GM23338 (cell line): ENCODE measurements around the gene DUSP18. TPM values are rescaled to one million over a fixed set of nuclear protein-coding genes. Genes with fewer than 3 reads are reported as not detected.
A peak's percentile ranks its signal among the peaks of the same experiment; 100 is the strongest.

ENCODE experiments used
- ATAC-seq: fragments of 200-7000 bp; cut with Tn5 transposase; 3 replicates; pipeline ENCODE4 v1.9.1; 2020
- DNase-seq: peaks from one replicate; pipeline ENCODE4 v3.0.0-alpha.2; 2015; ENCODE audit warnings: low spot score
- H2AFZ ChIP-seq: fragments of 200-600 bp; sonication (generic); 2 replicates; pipeline ENCODE4 v1.8.0; 2016; ENCODE audit warnings: antibody characterized with exemption, mild to moderate bottlenecking, moderate library complexity
- H3F3A ChIP-seq: fragments of 200-600 bp; sonication (generic); replicated peaks from 2 replicates; pipeline ENCODE4 v1.8.0; 2017; ENCODE audit warnings: antibody characterized with exemption, mixed run types, low read depth
- H3K27ac ChIP-seq: fragments of 200-600 bp; sonication (generic); 2 replicates; pipeline ENCODE4 v1.6.1; 2016; ENCODE audit warnings: low read depth
- H3K27me3 ChIP-seq: fragments of 200-600 bp; sonication (generic); 2 replicates; pipeline ENCODE4 v1.8.0; 2016; ENCODE audit warnings: mild to moderate bottlenecking, mixed run types, moderate library complexity; ENCODE audit not compliant: insufficient read depth
- H3K36me3 ChIP-seq: fragments of 200-600 bp; sonication (generic); 2 replicates; pipeline ENCODE4 v1.8.0; 2016; ENCODE audit warnings: mild to moderate bottlenecking; ENCODE audit not compliant: insufficient read depth
- H3K4me1 ChIP-seq: fragments of 200-600 bp; sonication (generic); 2 replicates; pipeline ENCODE4 v1.8.0; 2016; ENCODE audit warnings: mild to moderate bottlenecking, moderate library complexity; ENCODE audit not compliant: insufficient read depth
- H3K4me2 ChIP-seq: fragments of 200-600 bp; sonication (generic); 2 replicates; pipeline ENCODE4 v1.7.1; 2017; ENCODE audit warnings: mixed run types
- H3K4me3 ChIP-seq: fragments of 200-600 bp; sonication (generic); 2 replicates; pipeline ENCODE4 v1.6.1; 2016; ENCODE audit warnings: mixed run types
- H3K79me2 ChIP-seq: fragments of 200-600 bp; sonication (generic); replicated peaks from 2 replicates; pipeline ENCODE4 v1.8.0; 2017; ENCODE audit warnings: mild to moderate bottlenecking; ENCODE audit not compliant: insufficient read depth
- H3K9me2 ChIP-seq: fragments of 200-600 bp; sonication (generic); 2 replicates; pipeline ENCODE4 v1.8.0; 2017; ENCODE audit not compliant: insufficient read depth
- H4K20me1 ChIP-seq: fragments of 200-600 bp; sonication (generic); replicated peaks from 2 replicates; pipeline ENCODE4 v1.8.0; 2017; ENCODE audit warnings: mild to moderate bottlenecking; ENCODE audit not compliant: insufficient read depth
- H3K27ac Mint-ChIP-seq: 2 replicates; pipeline ENCODE4 v1.8.0; 2020; ENCODE audit warnings: inconsistent platforms, mild to moderate bottlenecking, moderate library complexity, mixed read lengths
- H3K27me3 Mint-ChIP-seq: 3 replicates; pipeline ENCODE4 v1.8.0; 2022; ENCODE audit warnings: low read depth, mild to moderate bottlenecking, moderate library complexity, mixed read lengths, inconsistent platforms; ENCODE audit not compliant: insufficient read depth, poor library complexity
- H3K36me3 Mint-ChIP-seq: 3 replicates; pipeline ENCODE4 v1.8.0; 2021; ENCODE audit warnings: low read depth, mild to moderate bottlenecking, inconsistent platforms, moderate library complexity, mixed read lengths
- H3K4me1 Mint-ChIP-seq: 3 replicates; pipeline ENCODE4 v1.8.0; 2020; ENCODE audit warnings: mild to moderate bottlenecking, inconsistent platforms, mixed read lengths
- H3K4me3 Mint-ChIP-seq: 3 replicates; pipeline ENCODE4 v1.8.0; 2021; ENCODE audit warnings: moderate library complexity, mild to moderate bottlenecking, inconsistent platforms, mixed read lengths
- H3K9me3 Mint-ChIP-seq: 3 replicates; pipeline ENCODE4 v1.8.0; 2020; ENCODE audit warnings: moderate library complexity, mild to moderate bottlenecking, inconsistent platforms, mixed read lengths
- CREB1 ChIP-seq: fragments of 250-450 bp; sonication (Bioruptor Pico); IDR thresholded peaks from 2 replicates; pipeline ENCODE4 v1.5.0; 2020; ENCODE audit warnings: low read depth, mild to moderate bottlenecking, moderate library complexity
- EZH2 ChIP-seq: fragments of 200-600 bp; sonication (generic); IDR thresholded peaks from one replicate; pipeline ENCODE4 v1.8.0; 2017; ENCODE audit warnings: antibody characterized with exemption, mild to moderate bottlenecking, low read depth; ENCODE audit not compliant: unreplicated experiment
- EZH2phosphoT487 ChIP-seq: fragments of 200-600 bp; sonication (generic); IDR thresholded peaks from one replicate; pipeline ENCODE4 v1.8.1; 2018; ENCODE audit warnings: antibody characterized with exemption; ENCODE audit not compliant: unreplicated experiment
- NANOG ChIP-seq: IDR thresholded peaks from 2 replicates; pipeline ENCODE4 v1.6.1; 2016; ENCODE audit warnings: antibody characterized with exemption, borderline replicate concordance
- POLR2AphosphoS5 ChIP-seq: IDR thresholded peaks from 2 replicates; pipeline ENCODE4 v1.6.1; 2016; ENCODE audit warnings: antibody characterized with exemption, low read depth
- STAT1 ChIP-seq: IDR thresholded peaks from one replicate; pipeline ENCODE4 v1.6.1; 2016; ENCODE audit warnings: antibody characterized with exemption; ENCODE audit not compliant: unreplicated experiment
- ZNF331 ChIP-seq: fragments of 250-450 bp; sonication (Bioruptor Pico); IDR thresholded peaks from 2 replicates; pipeline ENCODE4 v1.5.0; 2020; ENCODE audit warnings: low read depth, mild to moderate bottlenecking, moderate library complexity
- polyA plus RNA-seq: library from polyadenylated mRNA; unstranded; fragments of >200 nt; fragmentation: Nextera tagmentation; extraction: Ambion mirVana; gene quantifications from 2 replicates; pipeline ENCODE4 v1.2.1, GENCODE V29; 2016
- total RNA-seq: library from RNA; depleted of rRNA; stranded (reverse); fragments of >200 nt; shearing (Covaris generic); gene quantifications from 2 replicates; pipeline ENCODE4 v1.2.3, GENCODE V29; 2014
- TF ChIP-seq, protein P1 (sequence below), 2 experiments: fragments of 200-600 bp in 1 of 2; sonication (generic) in 1 of 2; conservative IDR thresholded peaks; 2 replicates each; pipeline versions ENCODE4 v1.5.1 to v1.6.1; 2016 to 2017; ENCODE audit warnings: antibody characterized with exemption in 2 of 2, low read depth in 2 of 2, mild to moderate bottlenecking in 2 of 2, moderate library complexity in 1 of 2
- TF ChIP-seq, protein P2 (sequence below): IDR thresholded peaks from 2 replicates; pipeline ENCODE4 v1.6.1; 2016; ENCODE audit warnings: antibody characterized with exemption
- TF ChIP-seq, protein P3 (sequence below): fragments of 250-450 bp; sonication (Bioruptor Pico); IDR thresholded peaks from 2 replicates; pipeline ENCODE4 v1.5.0; 2020; ENCODE audit warnings: mild to moderate bottlenecking, moderate library complexity

DUSP18 gene
- total and polyA plus RNA-seq, 2 experiments from 2014 or later: 2.2 to 2.7 TPM

DNA sequence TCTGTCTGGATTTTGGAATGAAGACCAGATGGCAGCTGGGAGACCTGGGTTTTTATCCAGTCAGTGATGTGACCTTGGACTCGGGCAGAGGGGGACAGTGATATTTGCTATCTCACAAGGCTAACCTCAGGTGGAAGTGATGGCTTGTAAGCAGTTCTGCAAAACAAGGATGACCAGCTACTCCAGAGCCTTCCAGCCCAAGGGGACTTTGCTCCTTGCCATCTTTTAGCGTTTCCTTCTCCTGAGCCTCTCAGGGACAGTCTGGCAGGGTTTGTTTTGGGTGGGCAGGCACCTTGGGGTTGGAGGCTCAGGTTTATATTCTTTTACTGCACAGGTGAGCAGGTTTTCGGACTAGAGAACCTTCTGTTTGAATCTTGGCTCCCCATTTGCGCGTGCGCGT is 17.5 kb upstream of the DUSP18 start:
- peaks cover 15% of the 10 kb centered on the region; the same call in 1 of the 2 replicates for H3K4me1 ChIP-seq
- TF ChIP-seq EZH2: no peak
- TF ChIP-seq, protein P1, sequence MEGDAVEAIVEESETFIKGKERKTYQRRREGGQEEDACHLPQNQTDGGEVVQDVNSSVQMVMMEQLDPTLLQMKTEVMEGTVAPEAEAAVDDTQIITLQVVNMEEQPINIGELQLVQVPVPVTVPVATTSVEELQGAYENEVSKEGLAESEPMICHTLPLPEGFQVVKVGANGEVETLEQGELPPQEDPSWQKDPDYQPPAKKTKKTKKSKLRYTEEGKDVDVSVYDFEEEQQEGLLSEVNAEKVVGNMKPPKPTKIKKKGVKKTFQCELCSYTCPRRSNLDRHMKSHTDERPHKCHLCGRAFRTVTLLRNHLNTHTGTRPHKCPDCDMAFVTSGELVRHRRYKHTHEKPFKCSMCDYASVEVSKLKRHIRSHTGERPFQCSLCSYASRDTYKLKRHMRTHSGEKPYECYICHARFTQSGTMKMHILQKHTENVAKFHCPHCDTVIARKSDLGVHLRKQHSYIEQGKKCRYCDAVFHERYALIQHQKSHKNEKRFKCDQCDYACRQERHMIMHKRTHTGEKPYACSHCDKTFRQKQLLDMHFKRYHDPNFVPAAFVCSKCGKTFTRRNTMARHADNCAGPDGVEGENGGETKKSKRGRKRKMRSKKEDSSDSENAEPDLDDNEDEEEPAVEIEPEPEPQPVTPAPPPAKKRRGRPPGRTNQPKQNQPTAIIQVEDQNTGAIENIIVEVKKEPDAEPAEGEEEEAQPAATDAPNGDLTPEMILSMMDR (conservative IDR thresholded peaks at IDR 0.05; ENCODE audit: low read depth in 2 of 2): no peak
- no peak for TF ChIP-seq NANOG
- no peak for TF ChIP-seq EZH2phosphoT487
- no peak for TF ChIP-seq CREB1
- TF ChIP-seq, protein P2, sequence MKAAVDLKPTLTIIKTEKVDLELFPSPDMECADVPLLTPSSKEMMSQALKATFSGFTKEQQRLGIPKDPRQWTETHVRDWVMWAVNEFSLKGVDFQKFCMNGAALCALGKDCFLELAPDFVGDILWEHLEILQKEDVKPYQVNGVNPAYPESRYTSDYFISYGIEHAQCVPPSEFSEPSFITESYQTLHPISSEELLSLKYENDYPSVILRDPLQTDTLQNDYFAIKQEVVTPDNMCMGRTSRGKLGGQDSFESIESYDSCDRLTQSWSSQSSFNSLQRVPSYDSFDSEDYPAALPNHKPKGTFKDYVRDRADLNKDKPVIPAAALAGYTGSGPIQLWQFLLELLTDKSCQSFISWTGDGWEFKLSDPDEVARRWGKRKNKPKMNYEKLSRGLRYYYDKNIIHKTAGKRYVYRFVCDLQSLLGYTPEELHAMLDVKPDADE: no peak
- TF ChIP-seq POLR2AphosphoS5: no peak
- TF ChIP-seq STAT1: no peak
- TF ChIP-seq, protein P3, sequence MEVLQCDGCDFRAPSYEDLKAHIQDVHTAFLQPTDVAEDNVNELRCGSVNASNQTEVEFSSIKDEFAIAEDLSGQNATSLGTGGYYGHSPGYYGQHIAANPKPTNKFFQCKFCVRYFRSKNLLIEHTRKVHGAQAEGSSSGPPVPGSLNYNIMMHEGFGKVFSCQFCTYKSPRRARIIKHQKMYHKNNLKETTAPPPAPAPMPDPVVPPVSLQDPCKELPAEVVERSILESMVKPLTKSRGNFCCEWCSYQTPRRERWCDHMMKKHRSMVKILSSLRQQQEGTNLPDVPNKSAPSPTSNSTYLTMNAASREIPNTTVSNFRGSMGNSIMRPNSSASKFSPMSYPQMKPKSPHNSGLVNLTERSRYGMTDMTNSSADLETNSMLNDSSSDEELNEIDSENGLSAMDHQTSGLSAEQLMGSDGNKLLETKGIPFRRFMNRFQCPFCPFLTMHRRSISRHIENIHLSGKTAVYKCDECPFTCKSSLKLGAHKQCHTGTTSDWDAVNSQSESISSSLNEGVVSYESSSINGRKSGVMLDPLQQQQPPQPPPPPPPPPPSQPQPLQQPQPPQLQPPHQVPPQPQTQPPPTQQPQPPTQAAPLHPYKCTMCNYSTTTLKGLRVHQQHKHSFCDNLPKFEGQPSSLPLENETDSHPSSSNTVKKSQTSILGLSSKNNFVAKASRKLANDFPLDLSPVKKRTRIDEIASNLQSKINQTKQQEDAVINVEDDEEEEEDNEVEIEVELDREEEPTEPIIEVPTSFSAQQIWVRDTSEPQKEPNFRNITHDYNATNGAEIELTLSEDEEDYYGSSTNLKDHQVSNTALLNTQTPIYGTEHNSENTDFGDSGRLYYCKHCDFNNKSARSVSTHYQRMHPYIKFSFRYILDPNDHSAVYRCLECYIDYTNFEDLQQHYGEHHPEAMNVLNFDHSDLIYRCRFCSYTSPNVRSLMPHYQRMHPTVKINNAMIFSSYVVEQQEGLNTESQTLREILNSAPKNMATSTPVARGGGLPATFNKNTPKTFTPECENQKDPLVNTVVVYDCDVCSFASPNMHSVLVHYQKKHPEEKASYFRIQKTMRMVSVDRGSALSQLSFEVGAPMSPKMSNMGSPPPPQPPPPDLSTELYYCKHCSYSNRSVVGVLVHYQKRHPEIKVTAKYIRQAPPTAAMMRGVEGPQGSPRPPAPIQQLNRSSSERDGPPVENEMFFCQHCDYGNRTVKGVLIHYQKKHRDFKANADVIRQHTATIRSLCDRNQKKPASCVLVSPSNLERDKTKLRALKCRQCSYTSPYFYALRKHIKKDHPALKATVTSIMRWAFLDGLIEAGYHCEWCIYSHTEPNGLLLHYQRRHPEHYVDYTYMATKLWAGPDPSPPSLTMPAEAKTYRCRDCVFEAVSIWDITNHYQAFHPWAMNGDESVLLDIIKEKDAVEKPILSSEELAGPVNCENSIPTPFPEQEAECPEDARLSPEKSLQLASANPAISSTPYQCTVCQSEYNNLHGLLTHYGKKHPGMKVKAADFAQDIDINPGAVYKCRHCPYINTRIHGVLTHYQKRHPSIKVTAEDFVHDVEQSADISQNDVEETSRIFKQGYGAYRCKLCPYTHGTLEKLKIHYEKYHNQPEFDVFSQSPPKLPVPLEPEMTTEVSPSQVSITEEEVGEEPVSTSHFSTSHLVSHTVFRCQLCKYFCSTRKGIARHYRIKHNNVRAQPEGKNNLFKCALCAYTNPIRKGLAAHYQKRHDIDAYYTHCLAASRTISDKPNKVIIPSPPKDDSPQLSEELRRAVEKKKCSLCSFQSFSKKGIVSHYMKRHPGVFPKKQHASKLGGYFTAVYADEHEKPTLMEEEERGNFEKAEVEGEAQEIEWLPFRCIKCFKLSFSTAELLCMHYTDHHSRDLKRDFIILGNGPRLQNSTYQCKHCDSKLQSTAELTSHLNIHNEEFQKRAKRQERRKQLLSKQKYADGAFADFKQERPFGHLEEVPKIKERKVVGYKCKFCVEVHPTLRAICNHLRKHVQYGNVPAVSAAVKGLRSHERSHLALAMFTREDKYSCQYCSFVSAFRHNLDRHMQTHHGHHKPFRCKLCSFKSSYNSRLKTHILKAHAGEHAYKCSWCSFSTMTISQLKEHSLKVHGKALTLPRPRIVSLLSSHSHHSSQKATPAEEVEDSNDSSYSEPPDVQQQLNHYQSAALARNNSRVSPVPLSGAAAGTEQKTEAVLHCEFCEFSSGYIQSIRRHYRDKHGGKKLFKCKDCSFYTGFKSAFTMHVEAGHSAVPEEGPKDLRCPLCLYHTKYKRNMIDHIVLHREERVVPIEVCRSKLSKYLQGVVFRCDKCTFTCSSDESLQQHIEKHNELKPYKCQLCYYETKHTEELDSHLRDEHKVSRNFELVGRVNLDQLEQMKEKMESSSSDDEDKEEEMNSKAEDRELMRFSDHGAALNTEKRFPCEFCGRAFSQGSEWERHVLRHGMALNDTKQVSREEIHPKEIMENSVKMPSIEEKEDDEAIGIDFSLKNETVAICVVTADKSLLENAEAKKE: no peak
- no peak for TF ChIP-seq ZNF331 (CRISPR knock-in tag)
- no peak overlapping the region for H3K27ac Mint-ChIP-seq

More for the DNA sequence above, 17.5 kb upstream of the DUSP18 start:
- Histone ChIP-seq H4K20me1 (no peaks in the 10 kb centered on the region), H3K9me2 (no peaks in the 10 kb centered on the region), H3K79me2 (no peaks in the 10 kb centered on the region), H2AFZ (peak overlapping the region; percentile 39; the same call in 1 of the 2 replicates), H3K27me3 (no peaks in the 10 kb centered on the region), H3K4me3 (no peak overlapping the region), H3F3A (no peaks in the 10 kb centered on the region), H3K36me3 (no peaks in the 10 kb centered on the region), H3K4me2 (no peak overlapping the region), H3K27ac (no peak overlapping the region)
- DNase-seq (no peak), ATAC-seq (no peak)
- Mint-ChIP-seq H3K9me3 (no peaks in the 10 kb centered on the region), H3K4me1 (peaks cover 15% of the 10 kb centered on the region), H3K4me3 (no peak overlapping the region), H3K27me3 (peaks cover 5% of the 10 kb centered on the region), H3K36me3 (no peaks in the 10 kb centered on the region)
